H9 (cell line): ENCODE data around the gene SGCD. TPM values are rescaled to one million over a fixed set of nuclear protein-coding genes. Genes with fewer than 3 reads are reported as not detected.

ENCODE experiments used
- DNase-seq: peaks from one replicate; pipeline ENCODE4 v3.0.0-alpha.2; 2017
- H2AFZ ChIP-seq: one replicate; pipeline ENCODE4 v1.6.1; 2013; ENCODE audit warnings: mild to moderate bottlenecking, low read length, control low read depth, moderate library complexity
- H2AK5ac ChIP-seq: 2 replicates; pipeline ENCODE4 v1.6.1; 2013; ENCODE audit warnings: low read length, control low read depth, mixed read lengths; ENCODE audit not compliant: insufficient read length
- H2BK120ac ChIP-seq: one replicate; pipeline ENCODE4 v1.6.1; 2013; ENCODE audit warnings: low read depth, mild to moderate bottlenecking, low read length, control low read depth, inconsistent platforms; ENCODE audit not compliant: poor library complexity, severe bottlenecking
- H2BK12ac ChIP-seq: 2 replicates; pipeline ENCODE4 v1.6.1; 2013; ENCODE audit warnings: low read length, control low read depth, mixed read lengths, low read depth; ENCODE audit not compliant: insufficient read length
- H2BK15ac ChIP-seq: 2 replicates; pipeline ENCODE4 v1.6.1; 2013; ENCODE audit warnings: low read depth, low read length, control low read depth
- H2BK20ac ChIP-seq: one replicate; pipeline ENCODE4 v1.6.1; 2013; ENCODE audit warnings: low read depth, mild to moderate bottlenecking, low read length, control low read depth, inconsistent platforms; ENCODE audit not compliant: poor library complexity, severe bottlenecking
- H2BK5ac ChIP-seq: 2 replicates; pipeline ENCODE4 v1.6.1; 2013; ENCODE audit warnings: low read length, control low read depth, mixed read lengths; ENCODE audit not compliant: insufficient read length
- H3K14ac ChIP-seq: 2 replicates; pipeline ENCODE4 v1.6.1; 2013; ENCODE audit warnings: low read length, control low read depth; ENCODE audit not compliant: insufficient read depth
- H3K18ac ChIP-seq: 2 replicates; pipeline ENCODE4 v1.6.1; 2013; ENCODE audit warnings: low read depth, mild to moderate bottlenecking, mixed read lengths, low read length, control low read depth; ENCODE audit not compliant: insufficient read length
- H3K23ac ChIP-seq: 2 replicates; pipeline ENCODE4 v1.6.1; 2013; ENCODE audit warnings: low read length, control low read depth, mixed read lengths, low read depth; ENCODE audit not compliant: insufficient read length
- H3K23me2 ChIP-seq: 2 replicates; pipeline ENCODE4 v1.6.1; 2013; ENCODE audit warnings: low read depth, mild to moderate bottlenecking, mixed read lengths, low read length, control low read depth; ENCODE audit not compliant: insufficient read length, poor library complexity, severe bottlenecking
- H3K27ac ChIP-seq: 2 replicates; pipeline ENCODE4 v1.5.1; 2013; ENCODE audit warnings: low read length, control low read depth, mixed read lengths, low read depth; ENCODE audit not compliant: insufficient read length
- H3K27me3 ChIP-seq: 2 replicates; pipeline ENCODE4 v1.6.1; 2013; ENCODE audit warnings: low read length, control low read depth, inconsistent platforms; ENCODE audit not compliant: insufficient read depth
- H3K4ac ChIP-seq: 2 replicates; pipeline ENCODE4 v1.6.1; 2013; ENCODE audit warnings: low read depth, mild to moderate bottlenecking, control low read depth, inconsistent platforms, low read length, moderate library complexity
- H3K4me1 ChIP-seq: 2 replicates; pipeline ENCODE4 v1.6.1; 2013; ENCODE audit warnings: low read length, control low read depth, inconsistent platforms; ENCODE audit not compliant: insufficient read depth
- H3K4me2 ChIP-seq: 2 replicates; pipeline ENCODE4 v1.6.1; 2013; ENCODE audit warnings: low read length, control low read depth, mixed read lengths; ENCODE audit not compliant: insufficient read length, insufficient read depth
- H3K56ac ChIP-seq: 2 replicates; pipeline ENCODE4 v1.6.1; 2013; ENCODE audit warnings: low read depth, mild to moderate bottlenecking, mixed read lengths, low read length, control low read depth; ENCODE audit not compliant: insufficient read length
- H3K79me1 ChIP-seq: 2 replicates; pipeline ENCODE4 v1.6.1; 2013; ENCODE audit warnings: low read depth, mild to moderate bottlenecking, moderate library complexity, low read length, control low read depth, inconsistent platforms; ENCODE audit not compliant: insufficient read depth, poor library complexity, severe bottlenecking
- H3K79me2 ChIP-seq: 2 replicates; pipeline ENCODE4 v1.6.1; 2013; ENCODE audit warnings: low read length, control low read depth, inconsistent platforms; ENCODE audit not compliant: insufficient read depth
- H3K9ac ChIP-seq: 2 replicates; pipeline ENCODE4 v1.6.1; 2013; ENCODE audit warnings: low read length, control low read depth, mixed read lengths; ENCODE audit not compliant: insufficient read length; ENCODE audit errors: extremely low read depth
- H3K9me3 ChIP-seq: one replicate; pipeline ENCODE4 v1.6.1; 2013; ENCODE audit warnings: low read depth, low read length, inconsistent platforms; ENCODE audit not compliant: control insufficient read depth
- H3T11ph ChIP-seq: one replicate; pipeline ENCODE4 v1.6.1; 2013; ENCODE audit warnings: mild to moderate bottlenecking, low read length, control low read depth, inconsistent platforms
- H4K20me1 ChIP-seq: one replicate; pipeline ENCODE4 v1.6.1; 2013; ENCODE audit not compliant: control insufficient read depth, insufficient read length, insufficient read depth
- H4K5ac ChIP-seq: 2 replicates; pipeline ENCODE4 v1.6.1; 2013; ENCODE audit warnings: low read depth, mild to moderate bottlenecking, mixed read lengths, low read length, control low read depth; ENCODE audit not compliant: insufficient read length
- H4K8ac ChIP-seq: replicated peaks from 2 replicates; pipeline ENCODE4 v1.6.1; 2013; ENCODE audit warnings: low read length, control low read depth, mixed read lengths, low read depth; ENCODE audit not compliant: insufficient read length
- H4K91ac ChIP-seq: 2 replicates; pipeline ENCODE4 v1.6.1; 2013; ENCODE audit warnings: low read depth, mild to moderate bottlenecking, moderate library complexity, mixed read lengths, low read length, control low read depth; ENCODE audit not compliant: insufficient read length
- H3K27ac Mint-ChIP-seq, 3 experiments: 2 replicates in 2 of 3; 3 replicates in 1 of 3; pipeline ENCODE4 v1.8.0; 2020 to 2021; ENCODE audit warnings: mixed read lengths in 3 of 3, mild to moderate bottlenecking in 1 of 3, moderate library complexity in 1 of 3
- H3K27me3 Mint-ChIP-seq: 2 replicates; pipeline ENCODE4 v1.8.0; 2021; ENCODE audit warnings: low read depth, mild to moderate bottlenecking, moderate library complexity, mixed read lengths
- H3K36me3 Mint-ChIP-seq, 3 experiments: 2 replicates in 2 of 3; 3 replicates in 1 of 3; pipeline ENCODE4 v1.8.0; 2020 to 2021; ENCODE audit warnings: low read depth in 3 of 3, mixed read lengths in 3 of 3; ENCODE audit not compliant: insufficient read depth in 1 of 3
- H3K4me1 Mint-ChIP-seq, 2 experiments: 2 replicates each; pipeline ENCODE4 v1.8.0; 2020; ENCODE audit warnings: mixed read lengths in 2 of 2
- H3K4me3 Mint-ChIP-seq, 2 experiments: 2 replicates in 1 of 2; 3 replicates in 1 of 2; pipeline ENCODE4 v1.8.0; 2020 to 2021; ENCODE audit warnings: mild to moderate bottlenecking in 2 of 2, mixed read lengths in 2 of 2, moderate library complexity in 1 of 2
- H3K9me3 Mint-ChIP-seq, 2 experiments: 2 replicates in 1 of 2; 3 replicates in 1 of 2; pipeline ENCODE4 v1.8.0; 2020; ENCODE audit warnings: mild to moderate bottlenecking in 2 of 2, mixed read lengths in 2 of 2, moderate library complexity in 1 of 2
- CTCF ChIP-seq: fragments of 200-600 bp; sonication (generic); conservative IDR thresholded peaks from 3 replicates; pipeline ENCODE4 v1.8.0; 2021; ENCODE audit warnings: antibody characterized with exemption, mild to moderate bottlenecking
- WGBS: extraction: QIAGEN DNeasy Blood & Tissue Kit; methylation state at CpG from one replicate; pipeline ENCODE4 v1.1.7; 2013; ENCODE audit warnings: missing lambda C conversion rate, low lambda C conversion rate, mixed read lengths; ENCODE audit not compliant: insufficient read length; ENCODE audit errors: extremely low coverage; 5-methylcytosine and 5-hydroxymethylcytosine counted together
- total RNA-seq: library from RNA; stranded (reverse); gene quantifications from 2 replicates; pipeline ENCODE4 v1.2.1, GENCODE V29; 2021

The SGCD gene
- total RNA-seq, 1 experiment from 2014 or later = 0.11 TPM

- Histone ChIP-seq H3K4me2 (no peak overlapping the region), H2BK12ac (no peak overlapping the region), H4K8ac (no peak overlapping the region), H2BK15ac (no peak overlapping the region), H3K27me3 (no peaks in the 10 kb centered on the region), H3K79me1 (no peaks in the 10 kb centered on the region), H2BK5ac (no peak overlapping the region), H2AK5ac (no peak overlapping the region), H3K4me1 (no peaks in the 10 kb centered on the region; the same call in 1 of the 2 replicates), H2BK120ac (no peak overlapping the region), H3K9ac (no peak overlapping the region), H3K27ac (no peak overlapping the region), H4K91ac (no peak overlapping the region), H3K9me3 (no peaks in the 10 kb centered on the region), H3K23ac (no peak overlapping the region), H4K20me1 (no peaks in the 10 kb centered on the region), H3K4ac (no peak overlapping the region), H4K5ac (no peak overlapping the region), H3K79me2 (no peaks in the 10 kb centered on the region), H3K14ac (no peak overlapping the region), H3K56ac (no peak overlapping the region), H2AFZ (no peak overlapping the region), H2BK20ac (no peak overlapping the region), H3K18ac (no peak overlapping the region), H3K23me2 (no peaks in the 10 kb centered on the region), H3T11ph (no peak overlapping the region)
- H3K4me1 Mint-ChIP-seq = peaks cover 4 to 7% of the 10 kb centered on the region in 2 experiments
- no peak for TF ChIP-seq CTCF
- no peaks in the 10 kb centered on the region for H3K36me3 Mint-ChIP-seq
- no peaks in the 10 kb centered on the region for H3K27me3 Mint-ChIP-seq
- DNase-seq = no peak
- no peak overlapping the region for H3K4me3 Mint-ChIP-seq
- no CpG with 5 or more reads among the region's 3 CpGs for WGBS
- H3K9me3 Mint-ChIP-seq = no peaks in the 10 kb centered on the region; a peak in 1 of 5 replicates
- H3K27ac Mint-ChIP-seq = no peak overlapping the region
Observed at GRCh38 chr5:156496291-156496690, 169.3 kb downstream of the SGCD start.
